ENCODE data around the gene MEI4. TPM values are rescaled to one million over a fixed set of nuclear protein-coding genes. Genes with fewer than 3 reads are reported as not detected.

MEI4 gene
- total RNA-seq, 6 experiments from 2014 or later, result not detected

DNA sequence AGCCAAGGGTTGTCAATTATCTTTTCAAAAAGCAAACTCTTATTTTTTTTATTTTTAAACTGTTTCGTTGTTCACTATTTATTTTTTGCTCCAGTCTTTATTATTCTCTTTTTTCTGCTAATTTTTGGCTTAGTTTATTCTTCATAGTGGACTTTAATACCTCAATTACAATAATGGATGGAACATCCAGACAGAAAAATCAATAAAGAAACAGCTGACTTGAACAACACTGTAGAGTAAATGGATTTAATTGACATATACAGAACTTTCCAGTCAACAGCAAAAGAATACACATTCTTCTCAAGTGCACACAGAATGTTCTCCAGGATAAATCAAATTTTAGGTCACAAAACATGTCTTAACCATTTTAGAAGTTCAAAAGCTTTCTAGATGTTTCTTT is 111.5 kb downstream of the MEI4 start:
- Mint-ChIP-seq H3K36me3 (ENCODE audit: low read depth) (no peaks in the 10 kb centered on the region), H3K4me1 (ENCODE audit: low read depth) (no peaks in the 10 kb centered on the region), H3K4me3 (no peak overlapping the region), H3K27ac (no peak overlapping the region), H3K9me3 (no peaks in the 10 kb centered on the region), H3K27me3 (ENCODE audit: insufficient read depth) (no peaks in the 10 kb centered on the region)
- no peak for DNase-seq
- TF ChIP-seq, protein P1, sequence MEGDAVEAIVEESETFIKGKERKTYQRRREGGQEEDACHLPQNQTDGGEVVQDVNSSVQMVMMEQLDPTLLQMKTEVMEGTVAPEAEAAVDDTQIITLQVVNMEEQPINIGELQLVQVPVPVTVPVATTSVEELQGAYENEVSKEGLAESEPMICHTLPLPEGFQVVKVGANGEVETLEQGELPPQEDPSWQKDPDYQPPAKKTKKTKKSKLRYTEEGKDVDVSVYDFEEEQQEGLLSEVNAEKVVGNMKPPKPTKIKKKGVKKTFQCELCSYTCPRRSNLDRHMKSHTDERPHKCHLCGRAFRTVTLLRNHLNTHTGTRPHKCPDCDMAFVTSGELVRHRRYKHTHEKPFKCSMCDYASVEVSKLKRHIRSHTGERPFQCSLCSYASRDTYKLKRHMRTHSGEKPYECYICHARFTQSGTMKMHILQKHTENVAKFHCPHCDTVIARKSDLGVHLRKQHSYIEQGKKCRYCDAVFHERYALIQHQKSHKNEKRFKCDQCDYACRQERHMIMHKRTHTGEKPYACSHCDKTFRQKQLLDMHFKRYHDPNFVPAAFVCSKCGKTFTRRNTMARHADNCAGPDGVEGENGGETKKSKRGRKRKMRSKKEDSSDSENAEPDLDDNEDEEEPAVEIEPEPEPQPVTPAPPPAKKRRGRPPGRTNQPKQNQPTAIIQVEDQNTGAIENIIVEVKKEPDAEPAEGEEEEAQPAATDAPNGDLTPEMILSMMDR (IDR thresholded peaks at IDR 0.05), result no peak

DNA sequence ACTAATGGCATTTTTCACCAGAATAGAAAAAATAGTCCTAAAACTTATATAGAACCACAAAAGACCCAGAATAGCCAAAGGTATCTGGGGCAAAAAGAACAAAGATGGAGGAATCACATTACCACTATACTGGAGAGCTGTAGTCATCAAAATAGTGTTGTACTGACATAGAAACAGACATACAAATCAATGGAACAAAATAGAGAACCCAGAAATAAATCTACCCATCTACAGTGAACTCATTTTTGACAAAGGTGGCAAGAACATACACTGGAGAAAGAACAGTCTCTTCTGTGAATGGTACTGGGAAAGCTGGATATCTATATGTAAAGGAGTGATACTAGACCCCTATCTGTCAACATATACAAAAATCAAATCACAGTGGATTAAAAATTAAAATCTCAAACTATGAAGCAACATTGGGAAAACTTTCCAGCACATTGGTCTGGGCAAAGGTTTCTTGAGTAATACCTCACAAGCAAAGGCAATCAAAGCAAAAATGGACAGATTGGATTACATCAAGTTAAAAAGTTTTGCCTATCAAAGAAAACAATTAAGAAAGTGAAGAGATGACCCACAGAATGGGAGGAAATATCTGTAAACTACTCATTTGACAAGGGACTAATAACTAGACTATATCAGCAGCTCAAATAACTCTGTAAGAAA is 120.5 kb downstream of the MEI4 start:
- no peaks in the 10 kb centered on the region for H3K4me1 Mint-ChIP-seq (ENCODE audit: low read depth)
- no peak overlapping the region for H3K27ac Mint-ChIP-seq
- H3K27me3 Mint-ChIP-seq (ENCODE audit: insufficient read depth), result no peaks in the 10 kb centered on the region
- DNase-seq, result no peak
- no peaks in the 10 kb centered on the region for H3K36me3 Mint-ChIP-seq (ENCODE audit: low read depth)
- H3K9me3 Mint-ChIP-seq, result peaks cover 50% of the 10 kb centered on the region
- no peak overlapping the region for H3K4me3 Mint-ChIP-seq
- TF ChIP-seq, protein P1 (IDR thresholded peaks at IDR 0.05), result no peak

DNA sequence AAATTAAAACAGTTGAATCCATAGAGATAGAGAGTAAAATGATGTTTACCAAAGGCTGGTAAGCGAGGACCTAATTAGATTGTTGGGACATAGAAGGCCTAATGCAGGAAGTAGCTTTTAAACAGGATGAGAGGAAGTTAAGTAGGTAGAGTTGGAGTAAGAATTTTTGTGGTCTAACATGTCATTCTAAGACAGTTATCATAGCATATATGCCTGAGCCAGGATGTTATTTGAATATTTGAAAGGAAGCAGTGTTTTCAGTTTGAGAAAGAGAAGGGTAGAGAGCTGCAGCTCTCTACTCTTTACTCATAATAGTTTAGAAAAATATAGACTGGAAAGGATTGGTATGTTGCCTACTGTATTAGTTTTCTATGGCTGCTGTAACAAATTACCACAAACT is 121.6 kb downstream of the MEI4 start:
- Mint-ChIP-seq H3K36me3 (ENCODE audit: low read depth) (no peaks in the 10 kb centered on the region), H3K9me3 (peaks cover 56% of the 10 kb centered on the region), H3K27ac (no peak overlapping the region), H3K4me3 (no peak overlapping the region), H3K27me3 (ENCODE audit: insufficient read depth) (no peaks in the 10 kb centered on the region), H3K4me1 (ENCODE audit: low read depth) (no peaks in the 10 kb centered on the region)
- no peak for DNase-seq
- TF ChIP-seq, protein P1 (IDR thresholded peaks at IDR 0.05), result no peak

DNA sequence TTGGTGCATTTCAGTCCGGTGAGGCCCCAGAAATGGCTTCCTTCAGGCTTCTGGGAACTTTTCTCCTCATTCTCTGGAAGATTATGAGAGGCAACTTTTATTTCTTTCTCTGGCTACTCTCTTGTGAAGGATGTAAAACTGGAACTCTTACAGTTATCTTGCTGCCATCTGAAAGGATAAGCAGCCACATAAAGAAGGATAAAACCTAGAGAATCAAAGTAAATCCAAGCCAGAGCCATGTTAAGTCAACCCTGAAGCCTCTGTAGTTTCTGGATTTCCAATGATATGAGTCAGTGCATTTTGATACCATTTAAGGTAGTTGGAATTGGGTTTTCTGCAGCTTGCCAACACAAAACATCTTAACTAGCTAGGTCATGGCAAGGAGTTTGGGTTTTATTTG is 123.6 kb downstream of the MEI4 start:
- H3K9me3 Mint-ChIP-seq, result peaks cover 50% of the 10 kb centered on the region
- TF ChIP-seq, protein P1 (IDR thresholded peaks at IDR 0.05), result no peak
- no peak overlapping the region for H3K4me3 Mint-ChIP-seq
- no peaks in the 10 kb centered on the region for H3K36me3 Mint-ChIP-seq (ENCODE audit: low read depth)
- no peak for DNase-seq
- no peak overlapping the region for H3K27ac Mint-ChIP-seq
- no peaks in the 10 kb centered on the region for H3K4me1 Mint-ChIP-seq (ENCODE audit: low read depth)
- no peaks in the 10 kb centered on the region for H3K27me3 Mint-ChIP-seq (ENCODE audit: insufficient read depth)

DNA sequence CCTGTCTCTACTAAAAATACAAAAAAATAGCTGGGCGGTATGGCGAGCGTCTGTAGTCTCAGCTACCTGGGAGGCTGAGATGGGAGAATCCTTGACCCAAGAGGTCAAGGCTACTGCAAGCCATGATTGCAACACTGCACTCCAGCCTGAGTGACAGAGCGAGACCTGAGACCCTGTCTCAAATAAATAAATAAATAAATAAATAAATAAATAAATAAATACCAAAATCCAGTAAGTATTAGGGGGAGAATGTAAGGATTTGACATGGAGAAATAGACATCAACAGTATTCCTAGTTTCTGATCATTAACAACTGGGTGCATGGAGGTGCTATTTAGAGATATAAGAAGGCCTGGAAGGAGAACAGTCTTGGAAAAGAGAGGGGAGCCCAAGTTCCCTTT is 125.7 kb downstream of the MEI4 start:
- H3K27ac Mint-ChIP-seq, result no peak overlapping the region
- peaks cover 34% of the 10 kb centered on the region for H3K9me3 Mint-ChIP-seq
- H3K4me1 Mint-ChIP-seq (ENCODE audit: low read depth), result no peaks in the 10 kb centered on the region
- no peaks in the 10 kb centered on the region for H3K27me3 Mint-ChIP-seq (ENCODE audit: insufficient read depth)
- no peak for DNase-seq
- no peaks in the 10 kb centered on the region for H3K36me3 Mint-ChIP-seq (ENCODE audit: low read depth)
- H3K4me3 Mint-ChIP-seq, result no peak overlapping the region
- TF ChIP-seq, protein P1 (IDR thresholded peaks at IDR 0.05), result no peak
